Epithelial cell of proximal tubule (primary cell): ENCODE data around the gene SLC27A2. TPM values are rescaled to one million over a fixed set of nuclear protein-coding genes. Genes with fewer than 3 reads are reported as not detected.

Experiments
- DNase-seq: peaks from one replicate; pipeline ENCODE4 v3.0.0-alpha.2; 2011; ENCODE audit warnings: low read depth
- H3K4me3 ChIP-seq: 2 replicates; pipeline ENCODE4 v1.5.1; 2011; ENCODE audit warnings: low read depth, mild to moderate bottlenecking, low read length
- CTCF ChIP-seq: conservative IDR thresholded peaks from 2 replicates; pipeline ENCODE4 v1.5.1; 2012; ENCODE audit warnings: low read depth, mild to moderate bottlenecking, low read length
- total RNA-seq: library from RNA; depleted of rRNA; stranded (reverse); fragments of >200 nt; gene quantifications from 2 replicates; pipeline ENCODE4 v1.2.3, GENCODE V29; 2015

Gene SLC27A2
- total RNA-seq, 1 donor from 2014 or later: 6.2 TPM

GRCh38 chr15:50189633-50190032, 7.6 kb downstream of the SLC27A2 start:
- no peak overlapping the region for H3K4me3 ChIP-seq
- no peak for DNase-seq
- no peak for TF ChIP-seq CTCF

GRCh38 chr15:50190166-50190570, 8.2 kb downstream of the SLC27A2 start:
- DNase-seq: peak; percentile 73
- TF ChIP-seq CTCF: no peak

GRCh38 chr15:50190723-50191122, 8.7 kb downstream of the SLC27A2 start:
- no peak for TF ChIP-seq CTCF
- DNase-seq: peak; percentile 69
- peak overlapping the region; percentile 19 for H3K4me3 ChIP-seq

More at GRCh38 chr15:50190166-50190570, 8.2 kb downstream of the SLC27A2 start:
- peak overlapping the region; percentile 19 for H3K4me3 ChIP-seq

DNA sequence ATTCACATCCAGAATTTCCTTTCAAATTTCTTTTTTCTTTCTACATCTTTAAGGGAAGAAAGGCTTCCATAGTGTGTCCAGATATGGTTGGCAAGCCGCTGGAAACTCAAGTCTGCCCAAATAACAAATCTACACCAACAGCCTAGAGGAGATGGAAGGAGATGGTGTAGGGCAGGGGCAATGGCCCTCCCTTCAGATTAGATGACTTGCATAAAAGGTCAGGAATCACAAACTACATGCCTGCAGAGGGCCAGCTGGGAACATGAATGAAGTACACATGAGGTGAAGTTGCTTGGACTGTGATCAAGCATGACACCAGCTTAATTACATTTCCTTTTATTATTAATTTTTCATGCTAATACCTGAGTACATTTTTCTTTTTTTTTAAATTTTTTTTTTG, 10.2 kb downstream of the SLC27A2 start:
- TF ChIP-seq CTCF: no peak
- DNase-seq: no peak
- no peak overlapping the region for H3K4me3 ChIP-seq

- no peak for DNase-seq
- TF ChIP-seq CTCF: no peak
- H3K4me3 ChIP-seq: no peak overlapping the region
Observed at GRCh38 chr15:50192926-50193620, 11.1 kb downstream of the SLC27A2 start.

DNA sequence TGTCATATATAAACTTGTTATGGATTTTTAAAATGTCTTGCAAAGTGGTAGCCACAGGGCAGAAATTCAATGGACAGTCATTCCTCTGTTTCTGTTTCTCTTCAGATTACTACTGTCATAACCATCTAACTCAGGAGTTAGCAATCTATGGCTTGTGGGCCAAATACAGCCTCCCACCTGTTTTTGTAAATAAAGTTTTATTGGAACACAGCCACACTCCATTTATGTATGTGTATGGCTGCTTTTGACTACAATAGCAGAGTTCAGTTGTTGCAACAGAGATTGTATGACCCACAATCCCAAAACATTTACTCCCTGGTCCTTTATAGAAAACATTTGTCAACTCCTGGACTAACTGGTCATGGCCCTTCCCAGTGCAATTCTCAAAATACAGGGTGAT, 20.0 kb downstream of the SLC27A2 start:
- no peak for DNase-seq
- H3K4me3 ChIP-seq: no peak overlapping the region
- no peak for TF ChIP-seq CTCF

DNA sequence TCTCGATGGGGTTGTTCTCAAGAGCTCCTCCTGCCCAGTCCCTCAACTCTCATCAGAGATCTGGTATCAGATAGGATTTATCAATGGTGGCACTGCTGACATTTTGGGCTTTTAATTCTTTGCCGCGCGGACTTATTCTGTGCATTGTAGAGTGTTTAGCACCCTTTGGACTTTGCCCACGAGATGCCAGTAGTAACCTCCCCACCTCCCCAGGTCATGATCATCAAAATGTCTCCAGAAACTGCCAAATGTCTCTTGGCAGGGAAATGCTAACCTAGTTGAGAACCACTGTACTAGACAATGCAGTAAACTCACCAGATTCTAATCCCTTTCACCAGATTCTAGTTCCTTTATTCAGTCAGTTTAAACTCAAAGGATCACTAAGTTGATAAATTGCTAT, 24.0 kb downstream of the SLC27A2 start:
- H3K4me3 ChIP-seq: no peak overlapping the region
- no peak for DNase-seq
- no peak for TF ChIP-seq CTCF
